MM.1S (cell line): ENCODE results near the gene ZNF580.

ENCODE experiments used
- DNase-seq: peaks from one replicate; pipeline ENCODE4 v3.0.0-alpha.2; 2015
- H2AFZ ChIP-seq: fragments of 300-600 bp; sonication (generic); 2 replicates; pipeline ENCODE4 v1.6.0; 2016; ENCODE audit warnings: antibody characterized with exemption, low read length
- H3F3A ChIP-seq: fragments of 300-600 bp; sonication (generic); 2 replicates; pipeline ENCODE4 v1.6.1; 2016; ENCODE audit warnings: mild to moderate bottlenecking, antibody characterized with exemption, low read length, moderate library complexity, mixed read lengths; ENCODE audit not compliant: insufficient read depth
- H3K27ac ChIP-seq: fragments of 300-600 bp; sonication (generic); 2 replicates; pipeline ENCODE4 v1.5.1; 2016; ENCODE audit warnings: mild to moderate bottlenecking, low read length
- H3K27me3 ChIP-seq: fragments of 300-600 bp; sonication (generic); replicated peaks from 2 replicates; pipeline ENCODE4 v1.6.0; 2016; ENCODE audit warnings: low read length; ENCODE audit not compliant: insufficient read depth
- H3K36me3 ChIP-seq: fragments of 300-600 bp; sonication (generic); replicated peaks from 2 replicates; pipeline ENCODE4 v1.6.1; 2016; ENCODE audit warnings: mild to moderate bottlenecking, low read length, mixed read lengths; ENCODE audit not compliant: insufficient read depth
- H3K4me1 ChIP-seq: fragments of 300-600 bp; sonication (generic); 2 replicates; pipeline ENCODE4 v1.6.1; 2016; ENCODE audit warnings: low read length, mixed read lengths
- H3K4me2 ChIP-seq: fragments of 300-600 bp; sonication (generic); 2 replicates; pipeline ENCODE4 v1.6.0; 2016; ENCODE audit warnings: low read depth, low read length
- H3K4me3 ChIP-seq: fragments of 300-600 bp; sonication (generic); 2 replicates; pipeline ENCODE4 v1.5.1; 2016; ENCODE audit warnings: low read length, mixed read lengths
- H3K79me2 ChIP-seq: fragments of 300-600 bp; sonication (generic); 2 replicates; pipeline ENCODE4 v1.6.1; 2016; ENCODE audit warnings: mixed run types, low read length, mixed read lengths
- H3K9ac ChIP-seq: fragments of 300-600 bp; sonication (generic); 2 replicates; pipeline ENCODE4 v1.6.1; 2016; ENCODE audit warnings: low read length, mixed read lengths
- H3K9me2 ChIP-seq: fragments of 300-600 bp; sonication (generic); replicated peaks from 2 replicates; pipeline ENCODE4 v1.6.1; 2016; ENCODE audit warnings: mild to moderate bottlenecking, low read length, mixed read lengths; ENCODE audit not compliant: insufficient read depth
- H3K9me3 ChIP-seq: fragments of 300-600 bp; sonication (generic); replicated peaks from 2 replicates; pipeline ENCODE4 v1.6.1; 2016; ENCODE audit warnings: mild to moderate bottlenecking, low read length, mixed read lengths; ENCODE audit not compliant: insufficient read depth
- H4K20me1 ChIP-seq: fragments of 300-600 bp; sonication (generic); 2 replicates; pipeline ENCODE4 v1.6.1; 2016; ENCODE audit warnings: mild to moderate bottlenecking, low read length, moderate library complexity, mixed read lengths; ENCODE audit not compliant: insufficient read depth
- CTCF ChIP-seq: fragments of 300-600 bp; sonication (generic); IDR thresholded peaks from 2 replicates; pipeline ENCODE4 v1.5.1; 2016; ENCODE audit warnings: antibody characterized with exemption, low read length, mixed read lengths
- EZH2 ChIP-seq: fragments of 300-600 bp; sonication (generic); optimal IDR thresholded peaks from 2 replicates; pipeline ENCODE3; 2017; ENCODE audit warnings: low read depth, mild to moderate bottlenecking, antibody characterized with exemption, low read length, mixed read lengths
- EZH2phosphoT487 ChIP-seq: fragments of 300-600 bp; sonication (generic); IDR thresholded peaks from 2 replicates; pipeline ENCODE4 v1.6.1; 2018; ENCODE audit warnings: antibody characterized with exemption, low read length

ZNF580 gene

GRCh38 chr19:55611300-55611982 lies 29.4 kb upstream of the ZNF580 start:
- Histone ChIP-seq H3K9ac (no peak overlapping the region), H3K4me3 (no peak overlapping the region), H3F3A (no peaks in the 10 kb centered on the region), H3K27ac (no peak overlapping the region), H3K36me3 (no peaks in the 10 kb centered on the region), H3K4me1 (peaks cover 5% of the 10 kb centered on the region), H3K79me2 (peaks cover 44% of the 10 kb centered on the region), H3K9me2 (no peaks in the 10 kb centered on the region), H2AFZ (no peak overlapping the region), H3K9me3 (no peaks in the 10 kb centered on the region), H4K20me1 (no peaks in the 10 kb centered on the region), H3K27me3 (no peaks in the 10 kb centered on the region), H3K4me2 (no peak overlapping the region)
- no peak for DNase-seq
- TF ChIP-seq EZH2 (no peak), EZH2phosphoT487 (no peak), CTCF (no peak)

DNA sequence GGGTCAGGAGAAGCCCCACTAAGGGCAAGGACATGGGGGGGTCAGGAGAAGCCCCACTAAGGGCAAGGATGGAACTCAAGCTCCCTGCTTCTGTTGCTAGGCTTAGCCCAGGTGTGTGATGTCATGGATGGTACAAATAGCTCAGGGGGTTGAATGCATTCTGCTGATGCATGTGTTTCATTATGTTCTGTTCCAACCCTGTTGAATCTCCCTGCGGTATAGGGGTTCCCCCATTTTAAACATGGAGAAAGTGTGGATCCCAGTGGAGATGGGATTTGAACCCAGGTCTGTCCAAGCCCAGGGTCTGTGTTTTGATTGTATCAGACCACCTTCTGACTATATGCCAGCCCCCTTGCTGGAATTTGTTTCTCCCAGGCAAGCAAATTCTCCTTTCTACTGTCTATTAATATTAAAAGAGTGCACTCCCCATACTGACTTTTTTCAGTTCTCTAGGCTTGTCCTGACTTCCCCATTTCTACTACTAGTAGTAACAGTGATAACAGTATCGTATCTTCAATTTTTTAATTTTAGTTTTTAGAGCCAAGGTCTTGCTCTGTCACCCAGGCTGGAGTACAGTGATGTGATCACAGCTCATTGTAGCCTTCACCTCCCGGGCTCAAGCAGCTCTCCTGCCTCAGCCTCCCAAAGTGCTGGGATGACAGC lies 28.7 kb upstream of the ZNF580 start:
- Histone ChIP-seq H3K4me2 (no peak overlapping the region), H4K20me1 (no peaks in the 10 kb centered on the region), H2AFZ (no peak overlapping the region), H3K36me3 (no peaks in the 10 kb centered on the region), H3K9ac (no peak overlapping the region), H3K9me2 (no peaks in the 10 kb centered on the region), H3K79me2 (peaks cover 37% of the 10 kb centered on the region), H3K4me3 (no peak overlapping the region), H3F3A (no peaks in the 10 kb centered on the region), H3K27me3 (no peaks in the 10 kb centered on the region), H3K9me3 (no peaks in the 10 kb centered on the region), H3K27ac (no peak overlapping the region), H3K4me1 (no peaks in the 10 kb centered on the region)
- no peak for DNase-seq
- TF ChIP-seq EZH2 (no peak), CTCF (no peak), EZH2phosphoT487 (no peak)

DNA sequence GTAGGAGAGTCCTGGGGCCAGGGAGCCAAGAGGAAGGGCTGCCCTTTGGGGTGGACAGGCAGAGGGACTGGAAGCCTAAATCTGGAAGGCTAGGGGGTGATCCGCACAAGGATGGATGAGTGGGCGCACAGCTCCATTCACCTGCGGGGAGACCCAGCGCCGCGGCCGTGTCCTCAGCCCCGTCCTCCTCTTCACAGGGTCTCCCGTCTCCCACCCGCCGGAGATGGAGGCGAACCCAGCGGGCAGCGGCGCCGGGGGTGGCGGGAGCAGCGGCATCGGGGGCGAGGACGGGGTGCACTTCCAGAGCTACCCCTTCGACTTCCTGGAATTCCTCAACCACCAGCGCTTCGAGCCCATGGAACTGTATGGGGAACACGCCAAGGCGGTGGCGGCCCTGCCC lies 27.4 kb upstream of the ZNF580 start:
- Histone ChIP-seq H3K36me3 (no peaks in the 10 kb centered on the region), H3K9me3 (no peaks in the 10 kb centered on the region), H3F3A (no peaks in the 10 kb centered on the region), H3K4me2 (no peak overlapping the region), H2AFZ (no peak overlapping the region), H3K4me3 (no peak overlapping the region), H3K9ac (no peak overlapping the region), H3K27ac (no peak overlapping the region), H3K27me3 (no peaks in the 10 kb centered on the region), H3K9me2 (no peaks in the 10 kb centered on the region), H3K79me2 (peaks cover 30% of the 10 kb centered on the region), H4K20me1 (no peaks in the 10 kb centered on the region), H3K4me1 (no peaks in the 10 kb centered on the region)
- no peak for DNase-seq
- TF ChIP-seq EZH2phosphoT487 (no peak), CTCF (no peak), EZH2 (no peak)
